Neural cell (in vitro differentiated cells): ENCODE results near the gene FAM53C.

Experiments used
- CTCF ChIP-seq: fragments of 450-650 bp; IDR thresholded peaks from 2 replicates; pipeline ENCODE4 v1.5.1; 2014; ENCODE audit warnings: antibody characterized with exemption, mild to moderate bottlenecking, moderate library complexity; ENCODE audit not compliant: poor library complexity, severe bottlenecking
- EP300 ChIP-seq: fragments of 450-650 bp; conservative IDR thresholded peaks from 2 replicates; pipeline ENCODE4 v1.6.1; 2014; ENCODE audit warnings: antibody characterized with exemption, mild to moderate bottlenecking, moderate library complexity; ENCODE audit not compliant: poor library complexity, severe bottlenecking
- EZH2 ChIP-seq: fragments of 200-600, 300-800 bp; shearing (Covaris generic), sonication (generic); IDR thresholded peaks from 2 replicates; pipeline ENCODE4 v1.6.1; 2014; ENCODE audit warnings: antibody characterized with exemption, low read length, borderline replicate concordance, mild to moderate bottlenecking; ENCODE audit not compliant: insufficient read depth, poor library complexity, severe bottlenecking
- RAD21 ChIP-seq: fragments of 450-650 bp; conservative IDR thresholded peaks from 2 replicates; pipeline ENCODE4 v1.6.1; 2014; ENCODE audit warnings: antibody characterized with exemption, mild to moderate bottlenecking, moderate library complexity
- SMC3 ChIP-seq: fragments of 450-650 bp; conservative IDR thresholded peaks from 2 replicates; pipeline ENCODE4 v1.6.1; 2014; ENCODE audit warnings: antibody characterized with exemption, mild to moderate bottlenecking, moderate library complexity; ENCODE audit not compliant: poor library complexity
- TAF1 ChIP-seq: IDR thresholded peaks from 2 replicates; pipeline ENCODE4 v1.6.1; 2012; ENCODE audit warnings: low read depth

GRCh38 chr5:138391859-138392386, 53.9 kb downstream of the FAM53C start:
- no peak for TF ChIP-seq CTCF
- TF ChIP-seq RAD21 = no peak
- TF ChIP-seq EZH2 = no peak
- no peak for TF ChIP-seq TAF1
- no peak for TF ChIP-seq EP300
- TF ChIP-seq SMC3 = no peak
